Measurements from ENCODE around the gene DISC1.
"Not testable (repeated sequence)": the region's sequence is repeated elsewhere in the genome, so short reads cannot be mapped to it uniquely, and the experiment has no call there.

GRCh38 chr1:231728987-231729386 lies 102.4 kb downstream of the DISC1 start:
- not testable (repeated sequence) for TF ChIP-seq JUND (IDR thresholded peaks at IDR 0.05); CTCF (IDR thresholded peaks at IDR 0.05); RCOR1 (IDR thresholded peaks at IDR 0.05; ENCODE audit: low read length); YY1 (IDR thresholded peaks at IDR 0.05; ENCODE audit: low read depth); MAX (IDR thresholded peaks at IDR 0.05; ENCODE audit: low read depth); POLR2AphosphoS5 (IDR thresholded peaks at IDR 0.05; ENCODE audit: low read depth, low read length); REST (IDR thresholded peaks at IDR 0.05; ENCODE audit: low read depth, low read length); TAF1 (IDR thresholded peaks at IDR 0.05; ENCODE audit: borderline replicate concordance, low read depth, low read length); SIN3A (IDR thresholded peaks at IDR 0.05; ENCODE audit: borderline replicate concordance, low read depth, low read length); MXI1 (IDR thresholded peaks at IDR 0.05; ENCODE audit: low read depth, low read length); EZH2phosphoT487 (IDR thresholded peaks at IDR 0.05; ENCODE audit: borderline replicate concordance, low read depth); NFIC (IDR thresholded peaks at IDR 0.05; ENCODE audit: borderline replicate concordance); SMC3 (IDR thresholded peaks at IDR 0.05; ENCODE audit: low read depth, low read length); RAD21 (IDR thresholded peaks at IDR 0.05; ENCODE audit: low read length)

Data from SK-N-SH (cell line).